CD4-positive, alpha-beta T cell treated with Interleukin-10 for 1 hour (primary cell): ENCODE data around the gene RSPH4A.
"Not testable (repeated sequence)": the region's sequence is repeated elsewhere in the genome, so short reads cannot be mapped to it uniquely, and the experiment has no call there.

ENCODE experiments used
- DNase-seq: peaks from one replicate; pipeline ENCODE4 v3.0.0-alpha.2; 2020

RSPH4A gene

DNA sequence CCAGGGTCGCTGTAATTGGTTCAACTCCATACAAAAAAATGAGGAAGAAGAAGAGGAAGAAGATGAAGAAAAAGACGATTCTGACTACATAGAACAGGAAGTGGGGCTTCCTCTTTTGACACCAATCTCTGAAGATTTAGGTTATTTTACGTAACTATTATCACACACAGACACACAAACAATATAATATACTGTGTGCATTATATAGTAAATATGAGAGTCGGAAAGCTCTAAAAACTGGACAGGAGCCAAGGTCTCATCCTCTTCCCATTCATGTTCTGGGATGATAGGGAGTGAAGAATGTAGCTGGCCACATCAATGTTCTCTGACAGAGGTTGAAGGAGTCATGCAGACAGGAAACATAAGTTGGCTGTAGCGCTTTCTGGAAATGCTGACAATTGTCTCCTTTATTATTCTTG lies 13.3 kb downstream of the RSPH4A start:
- DNase-seq: no peak

GRCh38 chr6:116631379-116631990 lies 15.2 kb downstream of the RSPH4A start:
- no peak for DNase-seq

GRCh38 chr6:116633685-116634084 lies 17.4 kb downstream of the RSPH4A start:
- no peak for DNase-seq

DNA sequence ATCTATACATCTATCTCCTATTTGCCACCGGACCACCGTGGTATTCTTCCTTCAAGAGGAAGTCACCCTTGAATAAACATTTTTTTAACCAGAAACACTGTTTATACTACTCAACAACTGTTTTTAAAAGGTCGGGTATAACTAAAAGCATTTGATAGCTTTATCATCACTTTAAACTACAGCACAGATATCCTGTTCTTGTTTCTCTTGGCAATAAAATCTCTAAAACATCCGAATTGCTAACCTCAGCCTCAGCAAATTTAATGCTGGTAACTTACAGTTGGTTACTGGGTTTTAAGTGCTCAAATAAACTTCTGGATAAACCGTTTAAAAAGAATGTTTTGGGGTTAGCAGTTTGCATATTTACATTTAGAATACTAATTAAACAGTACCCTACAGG lies 31.9 kb downstream of the RSPH4A start:
- no peak for DNase-seq

DNA sequence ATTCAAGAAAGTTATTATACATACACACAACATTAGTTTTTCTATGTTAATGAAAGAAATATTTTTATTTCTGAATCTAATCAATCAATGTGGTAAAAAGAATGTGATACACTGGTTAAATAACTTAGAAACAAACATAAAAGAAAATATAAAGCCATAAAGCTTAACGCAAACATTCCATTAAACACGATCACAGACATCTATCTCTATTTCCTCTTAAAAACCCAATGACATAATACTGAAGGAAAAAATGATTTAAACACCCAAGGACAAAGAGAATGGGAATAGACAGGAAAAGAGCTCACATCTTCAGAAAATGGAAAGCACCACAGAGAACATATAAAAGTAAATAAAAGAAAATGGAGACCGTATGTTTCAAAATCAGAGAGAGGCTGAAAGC lies 32.9 kb downstream of the RSPH4A start:
- no peak for DNase-seq

DNA sequence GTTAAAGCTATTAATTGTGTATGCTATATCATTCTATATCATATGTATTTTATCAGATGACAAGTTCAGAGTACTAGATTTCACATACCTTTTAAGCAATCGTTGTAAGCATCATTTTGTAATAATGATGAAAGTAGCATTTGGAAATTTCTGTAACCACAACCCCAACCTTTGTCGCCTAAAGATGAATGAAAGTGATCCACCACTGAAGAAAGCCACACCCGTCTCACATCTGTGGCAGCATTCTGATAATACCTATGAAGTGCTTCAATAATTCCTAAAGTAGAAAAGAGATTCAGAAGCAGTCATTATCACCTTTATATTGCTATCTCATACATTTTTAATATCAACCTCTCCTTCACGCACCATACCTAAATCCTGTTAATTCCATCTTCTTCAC lies 35.6 kb downstream of the RSPH4A start:
- DNase-seq: no peak

DNA sequence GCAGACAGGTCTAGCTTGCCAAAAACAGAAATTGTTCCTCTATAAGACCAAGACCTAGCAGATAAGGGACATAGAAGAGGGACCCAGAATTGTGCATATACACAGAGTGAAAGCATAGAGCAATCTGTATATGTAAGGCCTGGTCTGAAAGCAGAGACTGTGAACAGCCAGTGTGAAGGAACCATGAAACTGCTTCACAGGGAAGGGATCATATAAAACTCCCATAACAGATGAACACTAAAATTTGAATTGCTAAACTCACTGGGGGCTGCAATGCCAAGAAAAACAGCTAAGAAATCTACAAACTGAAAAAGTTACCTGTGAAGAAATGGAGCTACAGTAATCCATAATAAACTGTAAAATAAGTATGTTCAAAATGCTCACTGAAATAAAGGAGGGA lies 45.3 kb downstream of the RSPH4A start:
- no peak for DNase-seq

GRCh38 chr6:116662202-116662601 lies 45.9 kb downstream of the RSPH4A start:
- DNase-seq: no peak

DNA sequence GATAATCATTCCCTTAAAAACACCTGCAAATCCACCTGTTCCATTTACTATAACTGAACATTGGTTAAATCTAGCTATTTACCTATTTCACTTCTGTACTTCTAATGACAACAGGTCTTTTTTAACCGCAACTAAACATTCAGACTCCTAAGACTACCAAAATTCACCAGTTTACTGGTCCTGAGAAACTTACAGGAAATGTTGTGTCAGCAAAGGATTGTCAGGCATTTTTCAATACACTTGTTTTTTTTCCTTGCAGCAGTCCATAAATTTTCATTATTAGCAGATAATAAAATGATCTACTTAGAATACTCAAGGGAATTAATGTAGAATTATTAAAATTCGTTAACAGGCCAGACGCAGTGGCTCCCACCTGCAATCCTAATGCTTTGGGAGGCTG lies 47.0 kb downstream of the RSPH4A start:
- DNase-seq: no peak

DNA sequence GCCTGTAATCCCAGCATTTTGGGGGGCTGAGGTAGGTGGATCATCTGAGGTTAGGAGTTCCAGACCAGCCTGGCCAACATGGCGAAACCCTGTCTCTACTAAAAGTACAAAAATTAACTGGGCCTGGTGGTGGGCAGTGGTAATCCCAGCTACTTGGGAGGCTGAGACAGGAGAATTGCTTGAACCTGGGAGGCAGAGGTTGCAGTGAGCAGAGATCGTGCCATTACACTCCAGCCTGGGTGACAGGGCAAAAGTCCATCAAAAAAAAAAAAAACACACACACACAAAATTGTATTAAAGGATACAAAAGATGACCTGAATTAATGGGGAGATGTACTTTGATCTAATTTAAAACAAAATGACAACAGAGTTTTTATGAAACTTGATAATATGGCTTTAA lies 47.9 kb downstream of the RSPH4A start:
- DNase-seq: not testable (repeated sequence)

- DNase-seq: no peak
Observed at GRCh38 chr6:116665464-116665863, 49.2 kb downstream of the RSPH4A start.

- DNase-seq: peak; percentile 18
Observed at GRCh38 chr6:116666869-116667268, 50.6 kb downstream of the RSPH4A start.

- DNase-seq: no peak
Observed at GRCh38 chr6:116667623-116668022, 51.3 kb downstream of the RSPH4A start.

GRCh38 chr6:116672306-116672705 lies 56.0 kb downstream of the RSPH4A start:
- DNase-seq: no peak

- no peak for DNase-seq
Observed at GRCh38 chr6:116676021-116676420, 59.7 kb downstream of the RSPH4A start.

DNA sequence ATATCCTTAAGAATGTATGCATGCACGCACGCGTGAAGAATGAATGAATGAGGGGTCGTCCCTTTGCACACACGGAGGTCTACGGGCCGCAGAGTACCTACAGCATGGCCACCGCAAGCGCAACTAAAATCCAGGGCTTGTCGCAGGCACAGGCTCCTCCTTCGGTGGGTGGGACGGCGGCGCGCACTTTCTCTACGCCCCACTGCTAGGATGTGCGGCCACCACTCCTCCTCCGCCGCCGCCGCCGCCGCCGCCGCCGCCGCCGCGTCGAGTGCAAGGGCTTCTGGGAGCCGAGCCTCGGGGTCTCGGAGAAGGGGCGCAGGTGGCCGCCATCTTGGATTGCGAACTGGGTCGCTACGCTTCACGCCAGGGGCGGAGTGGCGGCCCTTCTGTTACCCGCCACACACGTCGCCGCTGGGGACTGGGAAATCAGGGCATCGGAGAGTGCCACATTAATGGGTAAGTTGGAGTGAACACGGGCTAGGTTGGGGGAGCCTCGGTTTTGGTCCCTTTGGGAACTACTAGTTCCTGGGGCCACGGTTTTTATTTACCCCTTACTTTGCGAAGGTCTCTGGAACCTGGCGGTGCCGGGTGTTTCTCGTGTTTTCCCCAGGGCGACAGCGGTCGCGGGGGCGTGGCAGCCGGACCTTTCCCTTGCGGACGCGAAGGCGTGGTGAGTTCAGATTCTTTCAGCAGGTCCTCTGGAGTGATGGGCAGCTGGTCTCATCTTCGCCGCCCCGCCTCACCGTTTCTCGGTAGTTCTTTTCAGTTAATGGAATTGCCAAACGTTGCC lies 64.8 kb downstream of the RSPH4A start, which contains the start of gene KPNA5:
KPNA5 (plus strand) TSS at position 332 of the 793 bp plus-strand sequence; CDS start at position 456, 124 bp downstream.
- peak; percentile 91 for DNase-seq

GRCh38 chr6:116682334-116682712 lies 66.0 kb downstream of the RSPH4A start:
- DNase-seq: peak; percentile 60
